ENCODE results near the gene SALL3. TPM values are rescaled to one million over a fixed set of nuclear protein-coding genes. Genes with fewer than 3 reads are reported as not detected.

Gene SALL3
- total and polyA plus RNA-seq, 2 experiments from 2014 or later, result 16.9 to 39.8 TPM

DNA sequence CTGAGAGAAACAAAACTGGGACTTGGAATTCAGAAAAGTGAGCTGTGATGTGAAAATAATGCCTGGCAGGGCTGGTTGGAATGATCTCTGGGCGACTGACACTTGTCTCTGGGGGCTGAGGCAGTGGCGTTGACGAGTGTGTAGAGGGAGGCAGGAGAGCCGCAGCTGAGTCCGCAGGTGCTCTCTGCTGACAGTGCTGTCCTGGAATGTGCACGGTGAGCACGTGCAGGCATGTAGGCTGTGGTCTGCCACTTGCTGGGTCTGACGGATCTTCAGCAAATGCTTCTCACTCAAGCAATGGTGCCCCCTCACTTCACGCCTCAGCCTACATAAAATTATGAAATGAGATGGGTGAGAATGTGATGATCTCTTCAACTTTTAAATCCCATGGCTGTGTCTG lies 51.1 kb downstream of the SALL3 start:
- peaks cover 4% of the 10 kb centered on the region for H3K27me3 Mint-ChIP-seq (ENCODE audit: insufficient read depth, low read depth, poor library complexity)

DNA sequence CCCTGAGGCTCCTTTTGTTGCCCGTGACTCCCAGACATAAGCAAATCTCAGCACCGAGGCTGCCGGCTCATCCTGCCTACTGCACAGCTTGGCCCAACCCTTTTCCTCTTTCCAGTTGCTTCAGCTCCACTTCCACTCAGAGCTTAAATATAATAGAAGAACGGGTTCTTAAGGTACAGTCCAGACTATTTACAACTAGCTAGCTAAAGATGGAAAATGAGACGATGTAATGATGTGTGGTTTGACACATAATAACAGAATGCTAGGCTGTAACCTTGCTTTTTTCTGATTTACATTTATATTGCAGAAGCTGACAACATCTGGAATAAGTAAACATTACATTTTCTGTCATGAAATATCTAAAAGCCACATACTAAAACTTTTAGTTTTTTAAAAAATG lies 62.7 kb downstream of the SALL3 start:
- Histone ChIP-seq H3K4me1 (ENCODE audit: insufficient read depth) (no peaks in the 10 kb centered on the region), H3K4me3 (no peak overlapping the region), H3K9me2 (ENCODE audit: insufficient read depth) (0 out of 2 replicates have a peak, but pooled peaks cover 4% of the 10 kb centered on the region), H3K27me3 (ENCODE audit: insufficient read depth) (no peaks in the 10 kb centered on the region), H3F3A (replicated peaks; ENCODE audit: low read depth) (no peaks in the 10 kb centered on the region), H3K27ac (ENCODE audit: low read depth) (no peak overlapping the region), H3K36me3 (ENCODE audit: insufficient read depth) (no peaks in the 10 kb centered on the region), H3K4me2 (no peak overlapping the region), H4K20me1 (replicated peaks; ENCODE audit: insufficient read depth) (no peaks in the 10 kb centered on the region), H3K79me2 (replicated peaks; ENCODE audit: insufficient read depth) (no peaks in the 10 kb centered on the region), H2AFZ (no peak overlapping the region)
- Mint-ChIP-seq H3K27ac (no peak overlapping the region), H3K27me3 (ENCODE audit: insufficient read depth, low read depth, poor library complexity) (peaks cover 6% of the 10 kb centered on the region), H3K4me1 (peaks cover 2% of the 10 kb centered on the region; the same call in 1 of the 3 replicates), H3K36me3 (ENCODE audit: low read depth) (peaks cover 22% of the 10 kb centered on the region), H3K9me3 (peaks cover 59% of the 10 kb centered on the region), H3K4me3 (no peak overlapping the region)
- DNase-seq (ENCODE audit: low spot score) (no peak), ATAC-seq (no peak)
- TF ChIP-seq EZH2phosphoT487 (IDR thresholded peaks at IDR 0.05; ENCODE audit: unreplicated experiment) (no peak), STAT1 (IDR thresholded peaks at IDR 0.05; ENCODE audit: unreplicated experiment) (no peak), ZNF114 (CRISPR knock-in tag; IDR thresholded peaks at IDR 0.05) (no peak), CREB1 (CRISPR knock-in tag; IDR thresholded peaks at IDR 0.05; ENCODE audit: low read depth) (no peak), POLR2AphosphoS5 (IDR thresholded peaks at IDR 0.05; ENCODE audit: low read depth) (no peak), NANOG (IDR thresholded peaks at IDR 0.05; ENCODE audit: borderline replicate concordance) (no peak), EZH2 (IDR thresholded peaks at IDR 0.05; ENCODE audit: low read depth, unreplicated experiment) (no peak), ZNF331 (CRISPR knock-in tag; IDR thresholded peaks at IDR 0.05; ENCODE audit: low read depth) (no peak), ETS1 (IDR thresholded peaks at IDR 0.05) (no peak), JUNB (IDR thresholded peaks at IDR 0.05; ENCODE audit: unreplicated experiment) (no peak)
- TF ChIP-seq, protein P1, sequence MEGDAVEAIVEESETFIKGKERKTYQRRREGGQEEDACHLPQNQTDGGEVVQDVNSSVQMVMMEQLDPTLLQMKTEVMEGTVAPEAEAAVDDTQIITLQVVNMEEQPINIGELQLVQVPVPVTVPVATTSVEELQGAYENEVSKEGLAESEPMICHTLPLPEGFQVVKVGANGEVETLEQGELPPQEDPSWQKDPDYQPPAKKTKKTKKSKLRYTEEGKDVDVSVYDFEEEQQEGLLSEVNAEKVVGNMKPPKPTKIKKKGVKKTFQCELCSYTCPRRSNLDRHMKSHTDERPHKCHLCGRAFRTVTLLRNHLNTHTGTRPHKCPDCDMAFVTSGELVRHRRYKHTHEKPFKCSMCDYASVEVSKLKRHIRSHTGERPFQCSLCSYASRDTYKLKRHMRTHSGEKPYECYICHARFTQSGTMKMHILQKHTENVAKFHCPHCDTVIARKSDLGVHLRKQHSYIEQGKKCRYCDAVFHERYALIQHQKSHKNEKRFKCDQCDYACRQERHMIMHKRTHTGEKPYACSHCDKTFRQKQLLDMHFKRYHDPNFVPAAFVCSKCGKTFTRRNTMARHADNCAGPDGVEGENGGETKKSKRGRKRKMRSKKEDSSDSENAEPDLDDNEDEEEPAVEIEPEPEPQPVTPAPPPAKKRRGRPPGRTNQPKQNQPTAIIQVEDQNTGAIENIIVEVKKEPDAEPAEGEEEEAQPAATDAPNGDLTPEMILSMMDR (conservative IDR thresholded peaks at IDR 0.05; ENCODE audit: low read depth in 2 of 2), result no peak
- TF ChIP-seq, protein P2, sequence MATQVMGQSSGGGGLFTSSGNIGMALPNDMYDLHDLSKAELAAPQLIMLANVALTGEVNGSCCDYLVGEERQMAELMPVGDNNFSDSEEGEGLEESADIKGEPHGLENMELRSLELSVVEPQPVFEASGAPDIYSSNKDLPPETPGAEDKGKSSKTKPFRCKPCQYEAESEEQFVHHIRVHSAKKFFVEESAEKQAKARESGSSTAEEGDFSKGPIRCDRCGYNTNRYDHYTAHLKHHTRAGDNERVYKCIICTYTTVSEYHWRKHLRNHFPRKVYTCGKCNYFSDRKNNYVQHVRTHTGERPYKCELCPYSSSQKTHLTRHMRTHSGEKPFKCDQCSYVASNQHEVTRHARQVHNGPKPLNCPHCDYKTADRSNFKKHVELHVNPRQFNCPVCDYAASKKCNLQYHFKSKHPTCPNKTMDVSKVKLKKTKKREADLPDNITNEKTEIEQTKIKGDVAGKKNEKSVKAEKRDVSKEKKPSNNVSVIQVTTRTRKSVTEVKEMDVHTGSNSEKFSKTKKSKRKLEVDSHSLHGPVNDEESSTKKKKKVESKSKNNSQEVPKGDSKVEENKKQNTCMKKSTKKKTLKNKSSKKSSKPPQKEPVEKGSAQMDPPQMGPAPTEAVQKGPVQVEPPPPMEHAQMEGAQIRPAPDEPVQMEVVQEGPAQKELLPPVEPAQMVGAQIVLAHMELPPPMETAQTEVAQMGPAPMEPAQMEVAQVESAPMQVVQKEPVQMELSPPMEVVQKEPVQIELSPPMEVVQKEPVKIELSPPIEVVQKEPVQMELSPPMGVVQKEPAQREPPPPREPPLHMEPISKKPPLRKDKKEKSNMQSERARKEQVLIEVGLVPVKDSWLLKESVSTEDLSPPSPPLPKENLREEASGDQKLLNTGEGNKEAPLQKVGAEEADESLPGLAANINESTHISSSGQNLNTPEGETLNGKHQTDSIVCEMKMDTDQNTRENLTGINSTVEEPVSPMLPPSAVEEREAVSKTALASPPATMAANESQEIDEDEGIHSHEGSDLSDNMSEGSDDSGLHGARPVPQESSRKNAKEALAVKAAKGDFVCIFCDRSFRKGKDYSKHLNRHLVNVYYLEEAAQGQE (IDR thresholded peaks at IDR 0.05; ENCODE audit: unreplicated experiment), result no peak

More for the DNA sequence above, 51.1 kb downstream of the SALL3 start:
- H3K27me3 ChIP-seq (ENCODE audit: insufficient read depth), result no peaks in the 10 kb centered on the region
- no peak overlapping the region for H3K27ac ChIP-seq (ENCODE audit: low read depth)
- no peak overlapping the region for H2AFZ ChIP-seq
- Mint-ChIP-seq H3K4me1 (peaks cover 8% of the 10 kb centered on the region; the same call in 2 of the 3 replicates), H3K9me3 (peaks cover 58% of the 10 kb centered on the region), H3K27ac (no peak overlapping the region), H3K36me3 (ENCODE audit: low read depth) (peaks cover 21% of the 10 kb centered on the region), H3K4me3 (no peak overlapping the region)
- H3K9me2 ChIP-seq (ENCODE audit: insufficient read depth), result 0 out of 2 replicates have a peak, but pooled peaks cover 4% of the 10 kb centered on the region
- no peak overlapping the region for H3K4me2 ChIP-seq
- ATAC-seq (no peak), DNase-seq (ENCODE audit: low spot score) (no peak)
- no peaks in the 10 kb centered on the region for H3K36me3 ChIP-seq (ENCODE audit: insufficient read depth)
- no peak overlapping the region for H3K4me3 ChIP-seq
- H3K4me1 ChIP-seq (ENCODE audit: insufficient read depth), result peaks cover 6% of the 10 kb centered on the region
- no peaks in the 10 kb centered on the region for H3F3A ChIP-seq (replicated peaks; ENCODE audit: low read depth)
- H4K20me1 ChIP-seq (replicated peaks; ENCODE audit: insufficient read depth), result no peaks in the 10 kb centered on the region
- TF ChIP-seq, protein P2 (IDR thresholded peaks at IDR 0.05; ENCODE audit: unreplicated experiment), result no peak
- TF ChIP-seq CREB1 (CRISPR knock-in tag; IDR thresholded peaks at IDR 0.05; ENCODE audit: low read depth) (no peak), ZNF114 (CRISPR knock-in tag; IDR thresholded peaks at IDR 0.05) (no peak), JUNB (IDR thresholded peaks at IDR 0.05; ENCODE audit: unreplicated experiment) (no peak), STAT1 (IDR thresholded peaks at IDR 0.05; ENCODE audit: unreplicated experiment) (no peak)
- no peaks in the 10 kb centered on the region for H3K79me2 ChIP-seq (replicated peaks; ENCODE audit: insufficient read depth)

All from GM23338 (cell line).